Fibroblast of upper back skin (primary cell): ENCODE results near the gene DACT2.
"Not testable (repeated sequence)": the region's sequence is repeated elsewhere in the genome, so short reads cannot be mapped to it uniquely, and the experiment has no call there.

ENCODE experiments used
- DNase-seq: peaks from one replicate; pipeline ENCODE4 v3.0.0-alpha.2; 2013

DACT2 gene

DNA sequence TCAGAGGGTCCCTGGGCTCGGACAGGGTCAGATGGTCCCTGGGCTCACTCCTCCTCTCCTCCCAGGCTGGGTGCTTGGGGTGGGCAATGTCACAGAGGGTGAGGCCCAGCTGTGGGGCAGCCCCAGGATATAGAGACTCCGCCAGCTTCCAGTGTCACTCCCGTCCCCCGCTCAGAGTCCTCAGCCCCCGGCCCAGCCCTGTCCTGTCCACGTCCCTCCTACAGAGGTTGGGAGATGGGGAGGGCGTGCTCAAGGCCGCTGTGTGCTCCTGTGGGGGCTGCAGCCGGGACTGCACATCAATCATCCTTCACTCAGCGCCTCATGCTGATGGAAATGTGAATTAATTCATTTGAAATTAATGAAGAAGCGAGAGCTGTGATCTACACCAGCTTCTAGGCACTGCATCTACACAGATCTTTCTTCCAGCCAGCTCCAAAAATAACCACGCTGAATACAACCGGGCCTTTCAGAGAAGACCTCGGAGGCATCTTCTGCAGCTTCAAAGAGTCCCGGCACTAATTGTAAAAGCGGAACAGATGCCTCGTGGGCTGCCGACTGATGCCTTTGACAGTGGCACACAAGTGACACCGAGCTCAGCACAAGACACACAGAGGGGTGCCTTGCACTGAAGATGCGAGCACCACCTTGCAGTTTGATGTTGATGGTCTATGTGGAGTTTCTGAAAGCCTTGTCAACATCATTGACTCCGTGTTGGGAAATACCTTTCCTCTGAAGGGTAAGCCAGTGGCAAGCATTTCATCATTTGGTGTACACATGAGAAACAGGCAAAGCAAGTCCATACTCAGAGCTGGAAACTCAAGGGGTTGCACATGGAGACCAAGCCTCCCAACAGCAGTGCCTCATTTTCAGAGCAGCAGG is 39.3 kb downstream of the DACT2 start:
- DNase-seq = no peak

DNA sequence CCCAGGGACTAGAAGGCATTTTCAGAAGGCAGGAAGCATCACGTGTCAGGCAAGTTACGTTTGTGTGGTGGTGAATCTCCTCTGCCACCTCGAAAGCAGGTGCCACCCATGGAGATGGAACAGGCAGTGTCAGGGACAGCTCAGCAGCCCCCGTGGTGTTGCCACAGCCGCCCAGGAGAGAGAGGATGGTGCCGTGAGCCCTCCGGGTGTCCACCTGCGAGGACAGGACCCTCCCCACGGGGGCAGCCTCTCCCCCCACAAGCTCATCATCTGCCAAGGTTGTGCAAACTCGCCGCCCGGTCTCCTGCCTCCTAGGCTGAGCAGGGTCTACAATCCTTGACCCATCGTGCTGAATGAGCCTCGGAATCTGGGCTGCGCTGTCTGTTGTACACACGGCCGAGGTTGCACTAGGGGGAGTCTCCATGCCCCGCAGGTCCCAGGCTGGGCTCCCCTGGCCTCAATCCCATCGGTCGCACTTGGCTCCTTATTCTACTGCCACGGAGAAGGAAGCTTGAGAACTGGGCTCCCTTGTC is 40.1 kb downstream of the DACT2 start:
- no peak for DNase-seq

DNA sequence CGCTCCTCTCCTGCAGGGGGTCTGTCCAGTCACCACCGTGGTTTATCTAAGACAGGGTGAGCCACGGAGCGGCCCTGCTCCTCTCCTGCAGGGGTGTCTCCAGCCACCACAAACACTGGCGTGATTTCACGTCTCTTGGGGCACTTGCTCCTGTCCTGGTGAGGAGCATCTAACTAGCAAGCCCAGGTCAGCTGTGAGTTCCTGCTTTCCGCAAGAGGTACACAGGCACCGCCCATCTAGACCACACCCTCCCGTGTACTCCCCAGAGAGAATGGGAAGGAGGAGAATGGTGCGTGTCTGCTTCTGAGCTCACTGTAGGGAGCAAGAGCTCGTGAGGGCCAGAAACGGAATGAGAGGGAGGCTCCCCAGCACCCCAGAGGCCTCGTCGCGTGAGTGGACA is 40.7 kb downstream of the DACT2 start:
- no peak for DNase-seq

DNA sequence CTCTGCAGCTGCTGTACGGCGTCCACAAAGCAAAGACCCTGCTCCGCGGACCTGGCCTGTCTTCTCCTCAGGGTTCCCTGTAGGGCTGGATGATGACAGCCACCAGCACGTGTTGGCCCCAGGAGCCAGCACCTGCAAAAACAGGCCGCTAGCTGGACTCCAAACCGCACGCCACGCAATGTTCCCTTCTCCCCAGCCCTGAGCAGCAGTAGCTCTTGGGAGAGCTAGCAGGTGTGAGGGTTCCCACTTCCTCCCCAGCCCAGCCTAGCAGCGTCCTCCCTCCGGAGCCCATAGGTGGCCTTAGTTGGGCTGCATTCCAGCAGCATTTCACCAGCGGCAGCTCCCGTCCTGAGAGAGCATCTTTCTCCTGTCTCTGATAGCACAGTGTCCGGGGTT is 42.3 kb downstream of the DACT2 start:
- DNase-seq = no peak

DNA sequence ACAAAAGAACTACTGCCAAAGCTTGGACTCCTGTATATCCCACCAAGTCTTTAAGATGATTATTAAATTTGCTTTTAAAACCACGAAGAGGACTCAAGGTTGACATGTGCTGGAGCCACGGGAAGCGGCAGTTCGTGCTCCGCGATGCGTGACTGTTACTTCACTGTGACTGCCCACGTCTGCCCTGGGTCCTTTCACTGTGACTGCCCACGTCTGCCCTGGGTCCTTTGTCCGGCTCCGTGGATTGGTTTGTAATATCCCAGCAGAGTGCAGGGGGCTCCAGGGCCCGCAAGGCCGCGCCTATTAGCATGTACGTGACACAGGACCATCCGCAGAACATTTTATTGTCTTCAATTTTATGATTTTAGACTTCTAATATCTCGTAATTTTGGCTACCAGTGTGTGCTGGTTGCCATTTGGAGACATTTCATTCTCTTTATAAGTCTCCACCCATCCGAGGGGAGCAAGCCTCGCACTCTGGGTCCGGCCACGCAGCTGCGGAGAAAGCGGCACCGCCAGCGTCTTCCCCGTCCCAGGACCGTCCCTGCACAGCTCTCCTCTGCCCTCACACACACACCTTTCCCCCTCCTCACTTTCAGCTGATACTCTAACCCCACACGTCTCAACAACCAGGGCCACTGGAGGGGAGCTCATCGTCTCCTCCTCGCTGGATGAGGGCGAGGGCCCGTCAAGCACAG is 42.9 kb downstream of the DACT2 start:
- DNase-seq = no peak

DNA sequence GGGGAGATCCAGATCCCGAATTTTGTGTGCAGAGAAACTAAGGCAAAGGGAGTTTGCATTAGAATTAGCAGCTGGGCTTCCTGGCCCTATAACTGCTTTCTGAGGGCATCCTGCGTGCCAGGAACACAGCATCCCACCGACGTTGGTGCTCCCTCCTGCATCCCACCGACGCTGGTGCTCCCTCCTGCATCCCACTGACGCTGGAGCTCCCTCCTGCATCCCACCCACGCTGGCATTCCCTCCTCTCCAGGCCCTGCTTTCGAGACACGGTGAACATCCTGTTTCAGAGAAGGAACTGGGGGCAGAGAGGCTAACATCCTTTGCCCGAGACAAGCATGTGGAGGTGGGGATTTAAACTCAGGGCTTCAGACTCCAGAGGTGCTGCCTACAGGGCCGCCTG is 44.4 kb downstream of the DACT2 start:
- DNase-seq = no peak

DNA sequence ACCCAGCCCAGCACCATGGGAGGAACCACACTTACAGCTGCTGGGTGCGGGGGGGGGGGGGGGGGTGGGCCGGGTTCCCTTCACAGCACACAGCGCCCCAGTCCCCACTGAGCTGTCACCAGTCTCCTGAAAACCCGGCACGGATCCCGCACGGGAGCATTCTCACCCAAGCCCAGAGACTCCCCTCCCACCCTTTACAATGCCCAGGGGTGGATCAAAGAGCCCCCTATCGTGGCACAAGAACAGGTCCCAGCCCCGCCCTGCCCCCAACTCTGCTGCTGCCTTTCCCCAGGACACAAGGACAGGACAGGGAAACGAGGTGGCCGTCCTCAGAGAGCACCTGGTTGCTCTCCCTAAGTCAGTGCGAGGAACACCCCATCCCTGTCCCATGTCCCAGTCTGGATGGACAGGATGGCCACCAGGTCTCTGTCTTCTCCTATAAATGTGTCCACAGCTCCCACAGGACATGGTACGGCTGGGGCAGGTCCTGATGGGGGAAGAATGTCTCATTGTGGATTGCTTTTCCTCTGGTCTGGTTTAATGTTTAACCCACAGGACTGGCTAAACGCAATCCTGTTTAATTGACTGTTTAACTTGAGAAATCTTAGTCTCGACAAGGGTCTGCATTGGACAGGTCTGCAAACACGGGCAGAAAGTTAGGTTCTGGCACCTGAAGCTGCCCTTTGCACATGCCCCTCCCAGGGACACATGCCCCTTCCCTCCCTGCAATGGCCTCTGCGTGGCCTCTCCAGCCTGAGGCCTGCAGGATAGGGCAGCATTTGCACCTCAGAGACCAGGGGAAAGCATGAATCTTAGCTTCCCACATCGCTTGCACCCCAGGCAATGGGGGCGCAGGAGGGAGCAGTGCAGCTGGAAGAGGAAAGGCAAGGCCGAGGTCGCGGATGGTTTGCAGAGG is 45.3 kb downstream of the DACT2 start:
- DNase-seq = no peak

DNA sequence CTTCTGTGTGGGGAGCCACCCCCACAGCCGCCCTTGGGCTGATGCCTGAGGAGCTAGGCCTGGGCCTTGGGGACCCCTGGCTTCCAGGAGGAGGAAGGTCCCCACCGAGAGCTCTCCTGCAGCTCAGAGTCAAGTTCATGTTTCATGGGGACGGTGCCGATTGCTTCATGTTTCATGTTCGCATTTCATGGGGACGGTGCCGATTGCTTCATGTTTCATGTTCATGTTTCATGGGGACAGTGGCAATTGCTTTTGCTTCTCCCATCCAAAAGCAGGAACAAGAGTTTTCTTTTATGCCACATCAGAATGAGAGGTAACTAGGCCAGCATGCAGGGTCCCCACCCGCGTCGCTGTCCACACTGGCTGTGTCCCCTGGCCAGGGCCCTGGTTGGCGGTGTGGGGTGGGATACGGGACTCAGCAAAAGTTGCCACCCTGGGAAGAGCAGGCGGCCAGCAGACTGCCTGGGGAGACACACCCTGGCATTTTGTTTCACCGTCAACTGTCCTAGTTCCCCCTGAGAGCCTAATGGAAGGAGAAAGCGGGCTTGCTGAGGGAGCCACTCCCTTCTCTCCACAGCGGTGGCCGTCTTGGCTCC is 46.0 kb downstream of the DACT2 start:
- DNase-seq = no peak

DNA sequence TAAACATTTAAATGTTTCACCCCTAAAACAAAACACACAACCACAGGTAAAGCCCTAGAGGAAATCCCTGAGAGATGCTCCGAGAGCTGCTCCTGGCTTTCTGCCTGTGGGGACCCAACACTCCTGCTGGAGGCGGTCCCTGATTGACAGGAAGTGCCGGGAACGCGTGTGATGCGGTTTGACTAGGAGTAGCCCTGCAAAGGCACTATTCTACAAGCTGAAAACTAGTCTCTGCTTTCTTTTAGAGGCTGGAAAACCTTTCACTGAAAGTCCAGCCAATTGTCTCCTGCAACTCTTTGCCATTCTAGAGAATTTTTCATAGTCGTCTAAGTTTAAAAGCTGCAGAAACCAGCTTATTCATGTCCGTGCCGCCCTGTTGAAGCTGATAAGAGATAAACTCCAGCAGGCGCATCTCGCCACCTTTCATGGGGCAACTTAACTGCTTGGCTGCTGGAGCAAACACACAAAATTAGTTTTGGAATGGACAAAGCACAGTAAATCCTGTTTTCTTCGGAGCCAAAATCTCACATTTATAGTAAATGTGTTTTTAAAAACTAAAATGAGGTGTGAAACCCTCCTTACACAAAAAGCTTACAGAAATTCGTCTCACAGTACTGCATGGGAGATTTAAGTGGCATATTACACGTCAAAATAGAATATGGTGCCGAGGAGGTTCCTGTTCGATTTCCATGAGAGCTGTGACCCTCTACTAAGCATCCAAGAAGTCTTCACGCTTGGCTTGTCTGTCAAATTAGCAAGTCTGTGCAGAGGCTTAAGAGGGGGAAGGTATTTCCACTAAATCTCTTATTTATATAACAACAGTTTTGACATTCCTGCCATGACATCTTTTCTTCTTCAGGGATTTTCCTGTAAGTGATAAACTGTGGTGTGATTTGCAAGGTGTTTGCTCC is 46.9 kb downstream of the DACT2 start:
- DNase-seq = no peak

DNA sequence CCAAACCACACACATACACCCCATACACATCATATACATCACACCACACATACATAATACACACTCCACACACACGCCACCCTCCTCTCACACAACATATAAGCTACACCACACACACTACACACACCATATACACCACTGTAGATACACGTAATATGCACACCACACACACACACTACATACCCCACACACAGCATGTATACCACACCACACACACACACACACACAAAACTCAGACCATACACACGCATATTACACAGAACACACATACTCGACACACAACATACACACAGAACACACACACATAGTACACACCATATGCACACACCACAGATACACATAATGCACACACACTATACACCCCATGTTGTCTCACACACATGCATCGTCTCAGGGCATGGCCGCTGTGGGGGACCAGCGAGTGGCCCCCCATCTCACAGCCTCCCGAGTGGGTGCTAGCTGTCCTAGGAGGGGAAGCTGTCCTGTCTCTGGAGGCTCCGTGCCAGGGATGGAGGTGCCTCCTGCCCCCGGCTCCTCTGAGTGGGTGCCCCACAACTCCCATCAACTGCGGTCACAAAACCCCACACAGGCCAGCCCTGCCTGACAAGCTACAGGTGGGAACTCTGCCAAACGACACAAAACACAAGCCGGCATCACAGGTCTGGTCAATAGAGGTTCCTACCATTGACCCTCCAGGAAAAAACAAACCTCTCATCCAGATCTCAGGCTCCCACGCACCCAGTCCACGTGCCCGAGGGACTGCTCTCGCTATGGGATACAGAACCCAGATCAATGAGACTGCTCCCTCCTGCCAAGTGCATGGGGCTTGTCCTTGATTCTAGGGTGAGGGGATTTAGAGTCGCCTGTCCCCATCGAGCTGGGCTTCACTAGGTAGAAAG is 49.1 kb downstream of the DACT2 start:
- no peak for DNase-seq

DNA sequence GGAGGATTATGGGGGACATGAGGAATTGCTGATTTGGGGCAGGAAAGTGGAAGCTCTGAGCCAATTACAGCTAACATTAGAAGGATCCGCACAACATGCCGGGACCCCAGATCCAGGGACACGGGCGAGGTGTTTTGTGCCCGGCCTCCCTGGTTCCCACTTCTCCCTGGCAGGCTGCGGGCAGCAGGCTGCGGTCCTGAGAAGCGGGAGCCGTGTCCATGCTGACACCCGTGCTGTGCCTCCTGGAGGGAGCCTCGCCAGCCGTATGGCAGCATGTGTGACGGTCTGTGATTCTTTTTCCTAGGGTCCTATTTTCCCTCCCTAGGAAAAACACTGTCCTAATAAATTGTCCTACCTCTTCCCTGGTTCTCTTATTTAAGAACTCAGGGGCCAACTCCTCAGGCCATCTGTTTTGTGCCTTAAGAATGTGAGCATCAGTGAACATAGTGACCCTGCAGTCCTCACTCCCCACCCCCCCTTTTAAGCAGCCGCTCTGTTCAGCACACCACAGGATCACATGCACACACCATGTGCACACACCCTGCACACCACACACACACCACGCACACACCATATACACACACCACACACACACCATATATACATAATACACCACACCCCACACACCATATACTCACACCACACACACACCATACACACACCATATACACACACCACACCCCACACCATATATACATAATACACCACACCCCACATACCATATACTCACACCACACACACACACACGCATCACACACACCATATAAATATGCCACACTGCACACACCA is 49.9 kb downstream of the DACT2 start:
- no peak for DNase-seq

DNA sequence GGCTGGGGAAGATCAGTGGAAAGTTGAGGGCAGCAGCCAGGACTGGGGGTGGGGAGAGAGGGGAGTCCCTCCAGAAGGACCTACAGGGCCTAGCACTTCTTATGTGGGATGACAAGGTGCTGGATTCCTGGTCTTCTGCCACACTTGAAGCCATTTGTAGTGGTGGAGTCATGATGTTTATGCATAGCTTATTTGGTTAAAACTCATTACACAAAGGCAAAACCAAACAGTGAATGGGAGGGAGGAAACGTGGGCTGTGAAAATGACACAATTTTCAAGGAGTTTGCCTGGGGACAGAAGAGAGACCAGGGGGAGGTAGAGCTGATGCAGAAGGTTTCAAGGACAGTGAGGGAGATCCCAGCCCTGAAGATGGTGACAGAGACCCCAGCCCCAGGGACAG is 50.8 kb downstream of the DACT2 start:
- DNase-seq = no peak

DNA sequence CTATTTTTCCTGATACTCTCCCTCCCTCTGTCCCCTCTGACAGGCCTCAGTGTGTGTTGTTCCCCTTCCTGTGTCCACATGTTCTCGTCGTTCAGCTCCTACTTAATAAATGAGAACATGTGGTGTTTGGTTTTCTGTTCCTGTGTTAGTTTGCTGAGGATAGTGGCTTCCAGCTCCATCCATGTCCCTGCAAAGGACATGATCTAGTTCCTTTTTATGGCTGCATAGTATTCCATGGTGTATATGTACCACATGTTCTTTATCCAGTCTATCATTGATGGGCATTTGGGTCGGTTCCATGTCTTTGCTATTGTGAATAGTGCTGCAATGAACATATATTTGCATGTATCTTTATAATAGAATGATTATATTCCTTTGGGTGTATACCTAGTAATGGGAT is 51.8 kb downstream of the DACT2 start:
- DNase-seq = not testable (repeated sequence)

DNA sequence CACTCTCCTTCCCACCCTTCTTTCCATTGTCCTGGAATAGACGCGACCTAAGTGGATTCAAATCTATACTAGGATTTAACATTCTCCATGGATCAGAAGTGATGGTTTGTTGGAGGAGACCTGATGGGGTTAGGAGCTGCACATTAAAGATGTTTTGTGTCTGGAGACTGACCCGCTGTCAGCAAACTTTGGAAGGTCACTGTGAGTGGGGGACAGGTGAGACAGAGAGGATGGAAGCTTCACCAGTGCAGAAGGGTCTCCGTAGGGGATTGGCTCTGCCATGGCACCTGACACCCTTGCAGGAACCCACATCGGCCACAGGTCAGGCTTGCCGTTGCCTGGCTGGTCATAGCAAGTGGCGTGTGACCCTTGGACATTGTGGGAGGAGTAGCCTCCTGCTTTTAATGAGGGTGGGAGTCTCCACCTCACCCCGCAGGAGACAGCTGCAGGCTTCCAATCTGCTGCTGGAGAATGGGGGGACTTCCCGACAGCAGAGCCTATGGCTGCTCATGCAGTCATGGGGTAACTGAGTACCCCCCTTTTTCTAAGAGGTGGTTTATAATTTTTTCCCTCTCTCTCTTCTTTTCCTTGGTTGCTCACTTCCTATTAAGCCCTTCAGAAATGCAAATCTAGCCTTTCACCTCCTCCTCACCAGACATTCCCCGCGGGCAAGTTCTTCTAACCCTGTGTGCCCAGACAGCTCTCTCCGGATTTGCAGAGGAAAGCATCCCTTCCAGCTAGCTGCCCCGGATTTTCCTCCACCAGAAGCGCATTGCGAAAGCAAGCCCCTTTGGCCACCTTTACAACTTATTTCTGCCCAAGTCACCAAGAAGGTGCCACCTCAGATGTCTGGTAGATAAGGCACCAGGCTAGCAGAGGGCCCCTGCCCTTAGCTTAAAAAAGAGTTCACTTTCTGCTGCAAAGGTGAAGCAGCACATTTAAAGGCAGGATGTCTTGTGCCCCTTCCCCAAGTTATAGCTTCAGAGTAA is 53.5 kb downstream of the DACT2 start:
- no peak for DNase-seq

DNA sequence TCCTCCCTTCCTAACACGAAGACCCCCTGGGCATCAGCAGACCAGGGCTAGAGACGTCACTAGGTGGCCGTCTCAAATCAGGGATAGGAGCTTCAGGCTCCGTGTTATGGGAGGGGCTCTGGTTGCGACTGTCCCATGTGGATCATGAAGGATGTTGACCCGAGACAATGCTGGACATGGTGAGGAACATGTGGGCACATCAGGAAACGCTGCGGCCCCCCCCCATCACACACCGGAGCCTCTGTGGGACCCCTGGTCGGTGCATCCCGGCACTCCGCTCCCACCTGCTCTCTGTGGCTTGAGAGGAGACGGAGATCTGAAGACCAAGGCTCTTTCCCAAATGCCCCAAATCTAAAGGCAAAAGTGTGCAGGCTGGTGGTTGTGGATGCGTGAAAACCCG is 54.2 kb downstream of the DACT2 start:
- no peak for DNase-seq

DNA sequence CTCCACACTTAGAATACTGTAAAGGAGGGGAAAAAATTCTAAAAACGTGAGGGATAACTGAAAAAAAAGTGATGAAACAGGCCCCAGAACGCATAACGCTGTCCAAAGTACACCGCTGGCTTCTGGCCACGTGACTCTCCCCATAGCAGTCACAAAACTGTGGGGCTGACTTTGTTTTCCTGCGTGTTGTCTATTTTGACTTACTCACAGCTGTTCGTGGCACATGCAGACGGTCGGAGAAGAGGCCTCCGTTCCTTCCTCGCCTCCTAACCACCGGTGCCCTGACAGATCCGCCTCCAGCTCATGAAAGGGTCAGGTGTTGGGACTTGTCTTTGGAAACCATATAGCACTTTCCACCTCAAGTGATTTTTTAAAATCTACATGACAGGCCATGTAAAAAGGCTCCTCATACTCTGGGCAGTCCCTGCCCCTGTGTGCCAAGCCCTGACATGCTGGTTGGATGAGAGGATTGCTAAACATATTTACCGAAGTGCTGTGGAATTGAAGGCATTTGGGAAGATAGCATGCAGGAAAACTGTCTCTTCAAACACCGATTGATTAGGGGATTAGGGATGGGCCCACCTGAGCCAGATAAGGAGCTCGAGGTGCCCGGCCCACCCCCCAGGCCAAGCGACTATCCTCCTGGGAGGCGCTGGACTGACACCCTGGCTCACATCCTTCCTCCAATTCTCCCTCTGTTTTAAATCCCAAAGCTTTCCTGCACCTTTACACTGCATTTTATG is 54.8 kb downstream of the DACT2 start:
- no peak for DNase-seq

DNA sequence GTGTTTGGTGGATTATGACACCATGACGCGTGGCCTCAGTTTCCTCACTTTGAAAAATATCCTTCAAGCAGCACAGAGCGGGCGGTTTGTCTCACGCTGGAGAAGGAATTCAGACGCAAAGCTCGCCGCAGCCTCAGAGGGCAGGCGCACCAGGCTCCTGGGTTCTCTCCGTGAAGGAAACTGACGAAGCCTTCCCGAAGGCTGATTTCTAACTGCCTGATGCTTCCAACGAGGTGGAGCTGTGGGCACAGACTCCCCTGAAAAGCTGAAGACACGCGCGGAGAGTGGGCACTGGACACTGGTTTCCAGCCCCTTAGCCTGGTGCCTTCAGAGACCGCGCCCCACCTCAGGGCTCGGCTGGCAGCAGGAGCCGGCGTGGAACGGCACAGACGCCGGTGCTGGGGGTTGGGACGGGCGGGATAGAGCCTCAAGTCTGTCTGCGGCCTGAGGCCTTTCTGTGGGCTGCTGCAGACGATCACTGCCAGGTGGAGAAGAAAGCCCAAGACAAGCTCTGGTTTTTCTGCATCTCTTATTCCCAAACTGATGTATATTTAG is 56.1 kb downstream of the DACT2 start:
- no peak for DNase-seq
